ENCODE results near the gene NPM1. TPM values are rescaled to one million over a fixed set of nuclear protein-coding genes. Genes with fewer than 3 reads are reported as not detected.
A peak's percentile ranks its signal among the peaks of the same experiment; 100 is the strongest.

The NPM1 gene
- total RNA-seq, 2 donors from 2014 or later: 500 to 508 TPM

DNA sequence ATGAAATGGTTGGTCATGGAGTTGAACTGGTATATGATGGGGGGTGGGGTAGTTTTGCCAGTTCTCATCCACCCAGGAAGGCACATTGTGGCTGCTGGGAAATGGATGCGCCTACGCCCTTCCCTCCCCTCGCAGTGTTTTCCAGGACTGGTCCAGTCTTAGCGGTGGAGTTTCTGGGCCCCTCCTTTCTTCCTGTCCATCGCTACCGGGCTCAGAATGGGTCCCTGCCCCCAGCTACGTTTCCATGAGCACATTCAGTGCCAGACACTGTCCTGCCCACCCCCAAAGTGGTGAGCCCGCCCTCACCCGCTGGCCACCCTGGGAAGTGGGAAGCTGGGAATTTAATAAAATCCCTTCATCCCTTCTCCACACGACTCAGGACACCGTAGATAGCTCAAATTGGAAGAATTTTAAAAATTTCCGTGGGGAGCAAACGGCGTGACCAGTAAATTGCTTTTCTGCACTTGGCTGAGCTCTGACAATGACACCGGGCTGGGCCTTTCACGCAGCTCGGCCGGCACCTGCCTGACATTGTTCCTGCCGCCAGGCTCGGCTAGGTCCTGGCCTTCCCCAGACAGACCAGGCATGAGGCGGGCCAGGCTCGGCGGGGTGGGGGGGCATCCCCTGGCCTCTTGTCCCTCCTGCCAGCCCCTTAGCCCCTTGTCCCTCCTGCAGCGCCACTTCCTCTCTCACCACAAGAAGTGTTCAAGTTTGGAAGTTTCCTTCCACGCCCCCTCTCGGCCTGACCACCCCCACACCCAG is 35.4 kb downstream of the NPM1 start:
- intact Hi-C loops (cut with DNase I): loop anchor here in 1 of 2 donors (5.0 kb wide), 1 partner anchor 204 kb away; no protein-coding TSS in a partner anchor
- peak; percentile 54 for DNase-seq (ENCODE audit: low spot score)

- intact Hi-C loops (cut with DNase I): loop anchor here in 1 of 2 donors (5.0 kb wide), 1 partner anchor 203 kb away; no protein-coding TSS in a partner anchor
- DNase-seq (ENCODE audit: low spot score): peak; percentile 40
These were observed 37.1 kb downstream of the NPM1 start for GRCh38 chr5:171424726-171425125.

GRCh38 chr5:171425596-171426244 is 38.1 kb downstream of the NPM1 start:
- intact Hi-C loops (cut with DNase I): no loop called here

DNA sequence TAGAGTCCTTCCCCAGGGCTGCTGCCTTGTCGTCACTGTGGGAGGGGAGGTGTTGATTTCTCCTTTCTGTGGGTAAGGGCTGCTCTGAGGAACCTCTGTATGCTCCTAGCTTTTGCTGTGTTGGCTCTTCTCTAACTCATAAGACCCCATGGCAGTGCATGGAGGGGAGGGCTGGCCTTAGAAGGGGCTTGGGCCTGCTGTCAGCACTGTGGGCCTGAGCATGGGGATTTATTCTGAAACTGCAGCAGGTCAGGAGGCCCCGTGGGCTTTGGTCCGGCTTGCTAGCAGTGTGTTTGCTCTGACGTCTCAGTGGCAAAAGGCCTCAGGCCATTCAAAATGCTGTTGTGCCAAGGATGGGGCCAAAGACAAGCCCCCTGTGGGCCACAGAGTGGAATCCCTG is 38.6 kb downstream of the NPM1 start:
- DNase-seq (ENCODE audit: low spot score): peak; percentile 34
- intact Hi-C loops (cut with DNase I): no loop called here

More at GRCh38 chr5:171425596-171426244, 38.1 kb downstream of the NPM1 start:
- peak; percentile 54 for DNase-seq (ENCODE audit: low spot score)

DNA sequence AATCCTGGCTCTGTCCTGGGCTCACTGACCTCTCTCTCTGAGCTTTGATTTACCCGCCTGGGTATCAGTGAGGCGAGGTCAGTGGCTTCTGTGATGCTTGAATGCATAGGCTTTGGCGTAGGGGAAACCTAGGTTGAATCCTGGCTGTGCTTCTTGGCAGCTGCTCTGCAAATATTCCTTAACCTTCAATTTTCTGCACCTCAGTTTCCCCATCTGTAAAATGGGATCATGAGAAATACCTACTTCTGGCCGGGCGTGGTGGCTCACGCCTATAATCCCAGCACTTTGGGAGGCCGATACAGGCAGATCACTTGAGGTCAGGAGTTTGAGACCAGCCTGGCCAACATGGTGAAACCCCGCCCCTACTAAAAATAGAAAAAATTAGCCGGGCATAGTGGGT is 39.0 kb downstream of the NPM1 start:
- DNase-seq (ENCODE audit: low spot score): no peak
- intact Hi-C loops (cut with DNase I): no loop called here

DNA sequence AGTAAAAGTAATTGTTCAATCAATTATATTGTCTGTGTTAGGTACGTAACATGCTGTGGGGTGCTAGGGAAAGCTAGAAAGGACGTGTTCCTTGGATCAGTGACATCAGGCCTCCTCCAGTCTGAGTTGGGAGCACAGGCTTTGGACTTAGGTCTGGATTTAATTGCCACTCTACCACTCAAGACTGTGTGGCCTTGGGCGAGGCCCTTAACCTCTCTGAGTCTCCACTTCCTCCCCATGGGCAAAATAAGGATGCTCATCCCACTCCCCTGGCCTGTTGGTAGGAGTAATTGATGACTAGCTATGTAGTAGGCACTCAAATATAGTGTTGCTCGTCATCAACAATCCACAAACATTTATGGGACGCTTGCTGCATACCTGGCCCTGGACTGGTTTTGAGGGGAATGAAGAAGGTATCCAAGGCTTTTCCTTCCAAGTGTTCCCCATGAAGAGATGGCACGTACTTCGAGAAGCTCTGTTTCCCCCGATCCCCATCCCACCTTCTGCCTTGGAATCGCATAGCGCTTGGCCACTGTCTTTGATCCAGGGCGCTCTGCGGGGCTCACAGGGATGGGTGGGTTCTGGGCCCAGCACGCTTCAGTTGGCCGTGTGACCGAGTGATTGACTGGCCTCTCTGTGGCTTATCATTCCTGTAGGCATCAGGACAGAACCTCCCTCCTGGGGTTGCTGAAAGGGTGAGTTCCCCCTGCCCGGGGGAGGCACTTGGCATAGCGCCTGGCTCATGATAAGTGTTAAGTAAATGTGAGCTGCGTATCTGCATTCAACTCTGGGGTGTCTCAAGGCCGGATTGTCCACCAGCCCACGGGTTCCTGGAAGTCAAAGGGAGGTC is 39.9 kb downstream of the NPM1 start:
- DNase-seq (ENCODE audit: low spot score): peak; percentile 68
- intact Hi-C loops (cut with DNase I): no loop called here

- DNase-seq (ENCODE audit: low spot score): peak; percentile 34
- intact Hi-C loops (cut with DNase I): no loop called here
These were observed 40.6 kb downstream of the NPM1 start for GRCh38 chr5:171428168-171428696.

DNA sequence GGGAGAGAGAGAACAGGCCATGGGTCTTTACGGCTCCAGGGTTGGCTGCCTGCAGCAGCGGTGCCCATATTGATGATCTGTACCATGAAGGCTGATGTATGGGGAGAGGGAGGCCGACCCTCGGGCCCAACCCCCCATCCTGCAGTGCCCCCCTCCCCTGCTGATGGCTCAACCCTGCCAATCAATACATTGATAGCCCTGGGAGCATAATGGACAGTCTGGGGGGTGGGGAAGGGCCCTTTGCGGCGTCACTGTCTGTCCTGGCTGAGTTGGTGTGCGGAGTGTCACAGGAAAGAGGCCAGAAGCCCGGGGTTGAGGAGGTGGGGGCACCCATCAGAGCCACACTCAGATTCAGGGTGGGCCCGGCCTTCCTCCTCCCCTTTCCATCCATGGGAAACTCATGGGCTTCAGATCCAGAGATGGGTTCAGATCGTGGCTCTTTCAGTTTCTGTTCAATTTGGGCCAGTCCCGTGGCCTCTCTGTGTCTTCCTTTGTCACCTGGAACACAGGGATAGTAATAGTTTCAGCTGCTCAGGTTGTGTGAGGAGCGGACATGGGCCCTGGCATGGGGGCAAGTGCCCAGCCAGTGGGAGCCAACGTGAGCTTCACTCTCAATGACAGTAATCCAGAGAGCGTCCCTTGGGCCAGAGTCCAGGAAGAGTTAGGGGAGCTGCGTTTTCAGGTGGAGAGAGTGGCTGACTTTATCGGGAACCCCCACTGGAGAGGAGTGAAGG is 41.3 kb downstream of the NPM1 start:
- peak; percentile 59 for DNase-seq (ENCODE audit: low spot score)
- intact Hi-C loops (cut with DNase I): no loop called here

GRCh38 chr5:171429543-171429910 is 41.9 kb downstream of the NPM1 start:
- intact Hi-C loops (cut with DNase I): no loop called here

GRCh38 chr5:171431251-171431777 is 43.7 kb downstream of the NPM1 start:
- no peak for DNase-seq (ENCODE audit: low spot score)
- intact Hi-C loops (cut with DNase I): no loop called here

More at GRCh38 chr5:171429543-171429910, 41.9 kb downstream of the NPM1 start:
- peak; percentile 78 for DNase-seq (ENCODE audit: low spot score)

GRCh38 chr5:171432076-171432475 is 44.4 kb downstream of the NPM1 start:
- peak; percentile 78 for DNase-seq (ENCODE audit: low spot score)
- intact Hi-C loops (cut with DNase I): no loop called here

GRCh38 chr5:171432583-171433351 is 45.1 kb downstream of the NPM1 start:
- intact Hi-C loops (cut with DNase I): no loop called here

DNA sequence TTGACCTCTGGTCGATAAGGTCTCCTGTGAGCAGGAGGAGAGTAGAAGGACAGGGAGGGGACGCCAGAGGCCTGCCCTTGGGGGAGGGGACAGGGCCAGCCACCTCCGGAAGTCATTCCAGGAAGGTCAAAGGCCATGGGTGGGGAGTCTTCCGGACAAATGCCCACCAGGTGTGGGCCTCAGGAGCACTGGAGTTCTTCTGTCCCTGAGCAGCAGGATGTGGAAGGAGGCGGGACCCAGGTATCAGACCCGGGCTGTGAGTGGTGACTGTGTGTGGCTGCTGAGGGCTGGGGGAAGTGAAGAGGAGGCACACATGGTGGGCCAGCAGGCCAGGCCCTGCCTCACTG is 45.7 kb downstream of the NPM1 start:
- peak; percentile 64 for DNase-seq (ENCODE audit: low spot score)
- intact Hi-C loops (cut with DNase I): no loop called here

More at GRCh38 chr5:171432583-171433351, 45.1 kb downstream of the NPM1 start:
- peak; percentile 68 for DNase-seq (ENCODE audit: low spot score)

GRCh38 chr5:171433982-171434676 is 46.5 kb downstream of the NPM1 start:
- peak; percentile 56 for DNase-seq (ENCODE audit: low spot score)
- intact Hi-C loops (cut with DNase I): no loop called here

- intact Hi-C loops (cut with DNase I): no loop called here
- DNase-seq (ENCODE audit: low spot score): no peak
These were observed 47.2 kb downstream of the NPM1 start for GRCh38 chr5:171434874-171435273.

DNA sequence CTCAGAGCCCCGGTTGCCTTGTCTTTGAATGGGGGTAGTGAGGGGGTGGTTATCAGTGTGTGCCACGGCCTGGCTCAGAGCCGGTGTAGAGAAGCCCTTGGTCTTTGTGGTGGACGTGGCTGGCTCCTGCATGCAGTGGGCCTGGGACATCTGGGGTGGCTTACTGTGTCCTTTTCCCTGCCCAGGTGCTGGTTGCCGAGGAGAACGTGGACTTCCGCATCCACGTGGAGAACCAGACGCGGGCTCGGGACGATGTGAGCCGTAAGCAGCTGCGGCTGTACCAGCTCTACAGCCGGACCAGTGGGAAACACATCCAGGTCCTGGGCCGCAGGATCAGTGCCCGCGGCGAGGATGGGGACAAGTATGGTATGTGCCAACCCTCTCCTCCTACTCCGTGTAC is 48.3 kb downstream of the NPM1 start:
- intact Hi-C loops (cut with DNase I): no loop called here
- DNase-seq (ENCODE audit: low spot score): no peak

DNA sequence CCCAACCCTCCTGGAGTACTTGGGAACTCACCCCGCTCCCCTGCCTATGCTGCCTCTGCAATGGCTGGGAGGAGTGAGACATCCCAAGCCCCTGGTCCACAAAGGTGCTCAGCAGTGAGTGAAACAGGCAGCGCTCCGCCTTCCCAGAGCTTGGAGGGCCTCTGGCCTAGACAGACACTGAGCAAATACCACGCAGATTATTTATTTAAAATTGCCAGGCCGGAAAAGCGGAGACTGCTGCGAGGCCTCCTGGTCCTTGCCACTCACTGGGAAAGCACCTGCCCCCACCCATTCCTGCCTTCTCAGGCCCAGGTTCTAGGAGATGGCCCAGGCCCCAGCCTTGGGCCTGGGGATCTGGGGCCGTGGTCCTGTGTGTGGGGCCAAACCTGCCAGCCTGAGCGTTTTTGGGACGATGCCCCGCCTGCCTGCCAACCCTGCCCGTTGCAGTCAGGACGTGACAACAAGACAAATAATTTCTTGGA is 49.2 kb downstream of the NPM1 start:
- intact Hi-C loops (cut with DNase I): no loop called here
- DNase-seq (ENCODE audit: low spot score): no peak

All from posterior vena cava (tissue), 2 donors.